DOHH2 (cell line): ENCODE measurements around the gene SLC25A10.

Experiments used
- H3F3A ChIP-seq: fragments of 200-600 bp; sonication (generic), shearing (Covaris generic); 2 replicates; pipeline ENCODE4 v1.6.0; 2016; ENCODE audit warnings: antibody characterized with exemption, mild to moderate bottlenecking; ENCODE audit not compliant: control insufficient read depth, insufficient read depth
- H3K27ac ChIP-seq: fragments of 200-600 bp; sonication (generic); 2 replicates; pipeline ENCODE4 v1.5.1; 2014; ENCODE audit warnings: low read depth, mild to moderate bottlenecking, low read length, moderate library complexity
- H3K27me3 ChIP-seq: fragments of 200-600 bp; sonication (generic); 2 replicates; pipeline ENCODE4 v1.6.1; 2014; ENCODE audit warnings: mild to moderate bottlenecking, low read length, mixed read lengths; ENCODE audit not compliant: control insufficient read depth
- H3K36me3 ChIP-seq: fragments of 200-600 bp; sonication (generic); 2 replicates; pipeline ENCODE4 v1.6.1; 2014; ENCODE audit warnings: mild to moderate bottlenecking, low read length, moderate library complexity, mixed read lengths; ENCODE audit not compliant: control insufficient read depth
- H3K4me1 ChIP-seq: fragments of 200-600 bp; sonication (generic); 2 replicates; pipeline ENCODE4 v1.6.1; 2014; ENCODE audit warnings: mild to moderate bottlenecking, low read length, mixed read lengths; ENCODE audit not compliant: control insufficient read depth
- H3K4me2 ChIP-seq: fragments of 200-600 bp; sonication (generic); 2 replicates; pipeline ENCODE4 v1.6.0; 2014; ENCODE audit warnings: mild to moderate bottlenecking, low read length, moderate library complexity
- H3K4me3 ChIP-seq: fragments of 200-600 bp; sonication (generic); 2 replicates; pipeline ENCODE4 v1.5.1; 2014; ENCODE audit warnings: mild to moderate bottlenecking, low read length, mixed read lengths
- H3K79me2 ChIP-seq: fragments of 200-600 bp; sonication (generic); 2 replicates; pipeline ENCODE4 v1.6.1; 2014; ENCODE audit warnings: mild to moderate bottlenecking, low read length, mixed read lengths; ENCODE audit not compliant: control insufficient read depth
- H3K9me2 ChIP-seq: fragments of 200-600 bp; sonication (generic); replicated peaks from 2 replicates; pipeline ENCODE4 v1.6.1; 2014; ENCODE audit warnings: mild to moderate bottlenecking, low read length, mixed read lengths; ENCODE audit not compliant: control insufficient read depth
- H3K9me3 ChIP-seq: fragments of 200-600 bp; sonication (generic); 2 replicates; pipeline ENCODE4 v1.6.1; 2014; ENCODE audit warnings: antibody characterized with exemption, low read length, mixed read lengths; ENCODE audit not compliant: control insufficient read depth, insufficient read depth
- H4K20me1 ChIP-seq: fragments of 200-600 bp; sonication (generic); 2 replicates; pipeline ENCODE4 v1.6.0; 2014; ENCODE audit warnings: low read depth, mild to moderate bottlenecking, antibody characterized with exemption, low read length, moderate library complexity; ENCODE audit not compliant: control insufficient read depth, insufficient read depth
- CTCF ChIP-seq: fragments of 200-600 bp; sonication (generic); IDR thresholded peaks from one replicate; pipeline ENCODE4 v1.5.1; 2014; ENCODE audit warnings: antibody characterized with exemption, mild to moderate bottlenecking, low read depth, low read length; ENCODE audit not compliant: poor library complexity, severe bottlenecking
- EZH2phosphoT487 ChIP-seq: fragments of 200-600 bp; sonication (generic); IDR thresholded peaks from 2 replicates; pipeline ENCODE4 v1.6.1; 2017; ENCODE audit warnings: borderline replicate concordance, mild to moderate bottlenecking, antibody characterized with exemption, low read length, moderate library complexity, mixed read lengths

The SLC25A10 gene

DNA sequence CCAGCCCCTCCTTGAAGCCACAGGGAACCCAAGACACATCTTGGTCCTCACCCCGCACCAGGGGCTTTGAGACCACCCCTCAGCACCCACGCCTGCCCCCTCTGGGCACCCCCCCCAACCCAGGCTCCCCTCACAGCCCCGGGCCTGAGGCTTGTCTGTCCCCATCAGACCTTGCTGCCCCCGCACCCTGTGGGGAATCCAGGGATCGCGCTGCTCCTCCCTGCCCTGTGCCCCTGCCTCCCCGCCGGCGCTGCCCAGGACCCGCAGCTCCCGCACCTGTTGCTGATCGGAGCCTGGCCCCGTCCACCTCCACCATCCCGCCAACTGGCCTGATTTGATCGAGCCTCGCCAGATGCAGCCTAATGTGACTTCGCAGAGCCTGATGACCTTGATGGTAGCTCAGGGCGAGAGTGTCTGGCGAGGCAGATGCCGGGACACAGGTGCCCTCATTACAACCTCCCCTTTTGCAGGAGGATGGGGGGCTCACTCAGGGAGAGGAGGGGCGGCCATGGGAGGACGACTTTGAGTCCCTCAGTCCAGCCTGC, 29.0 kb downstream of the SLC25A10 start:
- Histone ChIP-seq H3K4me3 (no peak overlapping the region), H3F3A (no peaks in the 10 kb centered on the region), H4K20me1 (no peaks in the 10 kb centered on the region), H3K27ac (no peak overlapping the region), H3K9me2 (no peaks in the 10 kb centered on the region), H3K4me2 (no peak overlapping the region), H3K36me3 (no peaks in the 10 kb centered on the region), H3K4me1 (no peaks in the 10 kb centered on the region), H3K27me3 (no peaks in the 10 kb centered on the region), H3K9me3 (no peaks in the 10 kb centered on the region), H3K79me2 (no peaks in the 10 kb centered on the region)
- no peak for TF ChIP-seq EZH2phosphoT487
- TF ChIP-seq CTCF: no peak

- Histone ChIP-seq H3F3A (no peaks in the 10 kb centered on the region), H3K36me3 (no peaks in the 10 kb centered on the region), H3K4me3 (no peak overlapping the region), H4K20me1 (no peaks in the 10 kb centered on the region), H3K4me1 (no peaks in the 10 kb centered on the region), H3K9me3 (no peaks in the 10 kb centered on the region), H3K79me2 (no peaks in the 10 kb centered on the region), H3K4me2 (no peak overlapping the region), H3K27ac (no peak overlapping the region), H3K27me3 (no peaks in the 10 kb centered on the region), H3K9me2 (no peaks in the 10 kb centered on the region)
- TF ChIP-seq CTCF: no peak
- no peak for TF ChIP-seq EZH2phosphoT487
These were observed 29.7 kb downstream of the SLC25A10 start for GRCh38 chr17:81741594-81742452.
